Sigmoid colon (tissue), 7 donors: Measurements from ENCODE around the gene SLC16A12. TPM values are rescaled to one million over a fixed set of nuclear protein-coding genes. Genes with fewer than 3 reads are reported as not detected.
A peak's percentile ranks its signal among the peaks of the same experiment; 100 is the strongest.

Experiments
- DNase-seq: peaks from one replicate; pipeline ENCODE4 v3.0.0-alpha.2; 2019
- H3K27ac ChIP-seq, 4 donors: fragments of 200-600 bp; sonication (generic); one replicate each; pipeline ENCODE4 v1.5.1; 2016 to 2019; ENCODE audit warnings: mild to moderate bottlenecking in 1 of 4
- H3K27me3 ChIP-seq, 3 donors: fragments of 200-600 bp; sonication (generic); one replicate each; pipeline ENCODE4 v1.5.1; 2019; ENCODE audit warnings: mild to moderate bottlenecking in 1 of 3
- H3K36me3 ChIP-seq, 4 donors: fragments of 200-600 bp; sonication (generic); one replicate each; pipeline ENCODE4 v1.5.1; 2016 to 2019
- H3K4me1 ChIP-seq, 4 donors: fragments of 200-600 bp; sonication (generic); one replicate each; pipeline ENCODE4 v1.5.1; 2017 to 2019
- H3K4me3 ChIP-seq, 4 donors: fragments of 200-600 bp; sonication (generic); one replicate each; pipeline ENCODE4 v1.5.1; 2017 to 2019; ENCODE audit warnings: mild to moderate bottlenecking in 2 of 4, moderate library complexity in 1 of 4
- H3K9me3 ChIP-seq, 4 donors: fragments of 200-600 bp in 3 of 4; sonication (generic) in 3 of 4; one replicate each; pipeline versions ENCODE4 v1.5.1 to v1.6.1; 2013 to 2019
- EP300 ChIP-seq, 4 donors: sonication (generic); formaldehyde crosslinking; IDR thresholded peaks; one replicate each; pipeline ENCODE4 v1.6.1; 2017; ENCODE audit warnings: antibody characterized with exemption in 4 of 4
- POLR2A ChIP-seq, 2 donors: fragments of 450-650 bp; IDR thresholded peaks; one replicate each; pipeline ENCODE4 v1.6.1; 2016; ENCODE audit warnings: antibody characterized with exemption in 2 of 2, mild to moderate bottlenecking in 2 of 2, moderate library complexity in 2 of 2
- POLR2AphosphoS5 ChIP-seq, 4 donors: sonication (generic); formaldehyde crosslinking; IDR thresholded peaks; one replicate each; pipeline ENCODE4 v1.6.1; 2017; ENCODE audit warnings: antibody characterized with exemption in 4 of 4
- WGBS, 2 donors: extraction: QIAGEN DNeasy Blood & Tissue Kit; methylation state at CpG; one replicate each; pipeline ENCODE4 v1.1.7; 2013; 5-methylcytosine and 5-hydroxymethylcytosine counted together
- intact Hi-C: fragments of 100-400 bp; cut with DNase I; formaldehyde crosslinking; loops from one replicate; pipeline ENCODE4 v1.15.1; 2023
- polyA plus RNA-seq, 3 donors: library from polyadenylated mRNA; stranded (reverse); fragments of 200-250 nt; gene quantifications; one replicate each; pipeline ENCODE4 v1.2.3, GENCODE V29; 2013
- total RNA-seq, 4 donors: library from RNA; depleted of rRNA; stranded (reverse); fragments of >200 nt; gene quantifications; one replicate each; pipeline ENCODE4 v1.1.0, GENCODE V29; 2016
- TF ChIP-seq, protein P1 (sequence below), 4 experiments: fragments of 450-650 bp in 3 of 4; fragments of 200-600 bp in 1 of 4; IDR thresholded peaks; one replicate each; pipeline ENCODE4 v1.5.1; 2016 to 2019; ENCODE audit warnings: antibody characterized with exemption in 4 of 4, mild to moderate bottlenecking in 3 of 4, moderate library complexity in 2 of 4
- donor health status: healthy with polysubstance abuse.
- donor health status: Bipolar disorder and iron deficiency.
- donor health status: healthy.

Gene SLC16A12
- total and polyA plus RNA-seq, 7 donors: 0.13 to 3.9 (median 1.3) TPM; not detected in 1

DNA sequence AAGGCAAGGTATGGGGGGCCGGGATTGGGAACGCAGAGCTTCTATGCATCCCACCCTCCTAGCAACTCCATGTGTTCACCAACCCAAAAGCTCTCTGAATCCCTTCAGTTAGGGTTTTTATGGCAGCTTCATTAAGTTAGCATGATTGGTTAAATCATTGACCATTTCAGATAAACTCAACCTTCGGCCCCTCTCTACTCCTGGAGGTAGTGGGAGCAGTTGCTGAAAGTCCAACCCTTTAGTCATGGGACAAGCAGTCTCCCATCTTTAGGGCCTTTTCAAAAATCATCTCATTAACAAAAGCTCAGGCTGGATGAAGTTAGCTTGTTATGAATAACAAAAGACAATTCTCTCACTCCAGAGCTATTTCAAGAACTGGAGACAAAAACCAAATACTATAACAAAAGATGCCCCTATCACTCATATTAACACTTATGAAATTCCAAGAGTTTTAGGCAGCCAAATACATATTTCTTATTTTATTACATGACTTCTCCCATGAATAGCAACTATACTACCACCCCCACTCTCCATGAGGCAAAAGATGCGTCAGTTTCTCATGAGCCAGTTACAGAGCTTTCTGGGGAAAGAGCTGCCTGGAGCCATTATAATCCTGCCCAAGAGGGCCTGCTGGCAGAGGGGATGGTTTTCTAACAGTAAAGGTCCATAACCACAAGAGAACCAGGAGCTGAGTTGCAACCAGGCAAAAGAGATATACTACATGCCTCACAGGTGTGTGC lies 44.6 kb downstream of the SLC16A12 start:
- Histone ChIP-seq H3K9me3 (no peaks in the 10 kb centered on the region), H3K27me3 (no peaks in the 10 kb centered on the region), H3K4me3 (no peak overlapping the region), H3K36me3 (no peaks in the 10 kb centered on the region), H3K27ac (peak overlapping the region in 1 of 4 donors; percentile 52), H3K4me1 (peaks cover 0 to 4% (median 0%) of the 10 kb centered on the region in 4 donors)
- WGBS, 2 donors: 85 to 91% methylated on average over 4 of the region's 4 CpGs
- TF ChIP-seq EP300 (IDR thresholded peaks at IDR 0.05) (no peak), POLR2AphosphoS5 (IDR thresholded peaks at IDR 0.05) (no peak), POLR2A (IDR thresholded peaks at IDR 0.05) (no peak)
- TF ChIP-seq, protein P1, sequence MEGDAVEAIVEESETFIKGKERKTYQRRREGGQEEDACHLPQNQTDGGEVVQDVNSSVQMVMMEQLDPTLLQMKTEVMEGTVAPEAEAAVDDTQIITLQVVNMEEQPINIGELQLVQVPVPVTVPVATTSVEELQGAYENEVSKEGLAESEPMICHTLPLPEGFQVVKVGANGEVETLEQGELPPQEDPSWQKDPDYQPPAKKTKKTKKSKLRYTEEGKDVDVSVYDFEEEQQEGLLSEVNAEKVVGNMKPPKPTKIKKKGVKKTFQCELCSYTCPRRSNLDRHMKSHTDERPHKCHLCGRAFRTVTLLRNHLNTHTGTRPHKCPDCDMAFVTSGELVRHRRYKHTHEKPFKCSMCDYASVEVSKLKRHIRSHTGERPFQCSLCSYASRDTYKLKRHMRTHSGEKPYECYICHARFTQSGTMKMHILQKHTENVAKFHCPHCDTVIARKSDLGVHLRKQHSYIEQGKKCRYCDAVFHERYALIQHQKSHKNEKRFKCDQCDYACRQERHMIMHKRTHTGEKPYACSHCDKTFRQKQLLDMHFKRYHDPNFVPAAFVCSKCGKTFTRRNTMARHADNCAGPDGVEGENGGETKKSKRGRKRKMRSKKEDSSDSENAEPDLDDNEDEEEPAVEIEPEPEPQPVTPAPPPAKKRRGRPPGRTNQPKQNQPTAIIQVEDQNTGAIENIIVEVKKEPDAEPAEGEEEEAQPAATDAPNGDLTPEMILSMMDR (IDR thresholded peaks at IDR 0.05): no peak
- intact Hi-C loops: no loop called here
- no peak for DNase-seq

DNA sequence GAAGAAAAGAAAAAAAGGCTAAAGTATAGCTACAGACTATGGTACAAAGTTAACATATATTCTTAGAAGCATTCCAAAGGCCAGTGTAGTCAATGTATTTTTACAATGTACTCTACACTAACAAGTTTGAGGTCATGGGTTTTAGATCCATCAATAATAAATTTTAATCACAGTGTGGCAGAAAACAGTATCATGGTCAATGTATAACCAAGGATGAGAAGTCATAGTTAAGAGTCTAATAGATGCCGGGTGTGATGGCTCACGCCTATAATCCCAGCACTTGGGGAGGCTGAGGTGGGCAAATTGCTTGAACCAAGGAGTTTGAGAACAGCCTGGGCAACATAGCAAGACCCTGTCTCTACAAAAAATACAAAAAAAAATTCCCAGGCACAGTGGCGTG lies 53.1 kb downstream of the SLC16A12 start:
- Histone ChIP-seq H3K4me3 (no peak overlapping the region), H3K36me3 (no peaks in the 10 kb centered on the region), H3K4me1 (peaks cover 0 to 52% (median 47%) of the 10 kb centered on the region in 4 donors), H3K9me3 (no peaks in the 10 kb centered on the region), H3K27me3 (no peaks in the 10 kb centered on the region), H3K27ac (peak overlapping the region; percentile 58 to 81 (median 68))
- intact Hi-C loops: loop anchor here (5.0 kb wide), 1 partner anchor 35 kb away; no protein-coding TSS in a partner anchor
- TF ChIP-seq, protein P1 (IDR thresholded peaks at IDR 0.05): no peak
- TF ChIP-seq POLR2A (IDR thresholded peaks at IDR 0.05): no peak
- TF ChIP-seq POLR2AphosphoS5 (IDR thresholded peaks at IDR 0.05): no peak
- no peak for TF ChIP-seq EP300 (IDR thresholded peaks at IDR 0.05)
- WGBS, 2 donors: 94 to 95% methylated on average over 3 of the region's 3 CpGs
- DNase-seq: no peak

DNA sequence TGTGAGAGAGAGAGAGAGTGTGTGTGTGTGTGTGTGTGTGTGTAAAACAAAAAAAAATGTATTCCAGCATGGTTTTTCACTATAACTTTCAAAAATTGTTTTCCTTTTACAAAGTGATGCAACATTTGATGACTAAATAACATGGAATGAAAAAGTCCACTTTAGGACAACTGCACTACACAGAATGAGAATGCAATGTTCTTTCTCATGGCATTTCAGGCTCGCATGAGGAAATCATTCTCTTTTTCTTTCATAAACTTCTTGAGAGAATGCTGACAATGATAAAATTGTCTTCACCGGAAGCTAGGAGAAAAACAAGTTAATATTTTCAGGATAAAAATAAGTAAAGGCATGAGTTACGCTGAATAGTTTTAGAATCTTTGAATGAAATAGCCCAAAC lies 53.7 kb downstream of the SLC16A12 start:
- no peaks in the 10 kb centered on the region for H3K36me3 ChIP-seq
- no peaks in the 10 kb centered on the region for H3K27me3 ChIP-seq
- no peaks in the 10 kb centered on the region for H3K9me3 ChIP-seq
- no peak for DNase-seq
- 79 to 85% methylated on average over 3 of the region's 3 CpGs for WGBS, 2 donors
- peak overlapping the region; percentile 65 to 82 (median 78) for H3K27ac ChIP-seq
- TF ChIP-seq POLR2A (IDR thresholded peaks at IDR 0.05): no peak
- peak; percentile 33 to 97 (median 89) for TF ChIP-seq EP300 (IDR thresholded peaks at IDR 0.05)
- TF ChIP-seq POLR2AphosphoS5 (IDR thresholded peaks at IDR 0.05): peak; percentile 75 to 88 (median 82)
- intact Hi-C loops: loop anchor here (5.0 kb wide), 1 partner anchor 36 kb away; no protein-coding TSS in a partner anchor
- H3K4me1 ChIP-seq: peaks cover 0 to 58% (median 53%) of the 10 kb centered on the region in 4 donors
- H3K4me3 ChIP-seq: no peak overlapping the region

DNA sequence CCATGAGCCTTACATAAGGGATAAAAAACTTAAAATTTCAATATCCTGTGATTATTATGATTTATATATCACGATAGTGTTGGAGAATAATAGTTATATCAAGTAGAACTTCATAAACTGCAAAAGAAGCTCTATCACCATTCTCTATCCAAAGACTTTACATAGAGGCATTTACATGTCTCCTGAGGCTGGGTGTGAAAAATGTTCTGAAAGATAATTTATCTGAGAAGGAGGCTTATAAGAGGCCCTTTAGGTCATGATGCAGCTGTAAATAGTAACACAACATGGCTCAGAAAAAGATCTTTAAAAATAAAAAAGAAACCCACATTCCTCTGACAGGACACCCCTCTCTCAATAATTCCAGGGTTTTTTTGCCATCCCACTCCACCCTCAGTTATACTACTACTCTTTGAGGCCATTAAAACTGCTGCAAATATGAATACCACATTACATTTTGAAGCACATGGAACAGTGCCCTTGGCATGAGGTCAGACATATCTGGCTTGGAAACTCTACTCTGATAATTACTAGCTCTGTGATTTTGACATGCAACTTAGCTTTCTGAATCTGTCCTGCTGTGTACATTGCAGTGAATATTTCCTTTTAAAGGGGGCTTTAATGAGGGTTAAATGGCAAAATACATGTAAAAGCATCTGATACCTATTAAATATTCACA lies 55.5 kb downstream of the SLC16A12 start:
- H3K4me3 ChIP-seq: no peak overlapping the region
- no peaks in the 10 kb centered on the region for H3K27me3 ChIP-seq
- peaks cover 0 to 76% (median 70%) of the 10 kb centered on the region in 4 donors for H3K4me1 ChIP-seq
- 87 to 94% methylated on average over 1 of the region's 1 CpG for WGBS, 2 donors
- peak overlapping the region; percentile 65 to 82 (median 78) for H3K27ac ChIP-seq
- TF ChIP-seq EP300 (IDR thresholded peaks at IDR 0.05) (no peak), POLR2AphosphoS5 (IDR thresholded peaks at IDR 0.05) (no peak), POLR2A (IDR thresholded peaks at IDR 0.05) (no peak)
- TF ChIP-seq, protein P1 (IDR thresholded peaks at IDR 0.05): no peak
- intact Hi-C loops: loop anchor here (5.0 kb wide), 1 partner anchor 37 kb away; no protein-coding TSS in a partner anchor
- H3K36me3 ChIP-seq: no peaks in the 10 kb centered on the region
- no peak for DNase-seq
- no peaks in the 10 kb centered on the region for H3K9me3 ChIP-seq
